SK-N-SH (cell line): ENCODE measurements around the gene PGAM2. TPM values are rescaled to one million over a fixed set of nuclear protein-coding genes. Genes with fewer than 3 reads are reported as not detected.

Experiments used
- CTCF ChIA-PET: fragments of 300-600, 350-600 bp; formaldehyde crosslinking; extraction: SDS; loops from one replicate; lab custom pipeline; 2021; lab: Yijun Ruan, JAX
- POLR2A ChIA-PET: fragments of 350-600 bp; sonication (Branson Sonifier 250); formaldehyde crosslinking; extraction: SDS; loops from one replicate; lab custom pipeline; 2020; ENCODE audit warnings: antibody characterized with exemption, inconsistent platforms; lab: Yijun Ruan, JAX
- DNase-seq: peaks from one replicate; pipeline ENCODE4 v3.0.0; 2012
- H2AFZ ChIP-seq: fragments of 200-600 bp; sonication (generic); 2 replicates; pipeline ENCODE4 v1.8.1; 2016; ENCODE audit warnings: antibody characterized with exemption, mild to moderate bottlenecking, low read depth
- H3F3A ChIP-seq: fragments of 200-600 bp; sonication (generic); replicated peaks from 2 replicates; pipeline ENCODE3; 2016; ENCODE audit warnings: antibody characterized with exemption, mild to moderate bottlenecking; ENCODE audit not compliant: insufficient read depth
- H3K27ac ChIP-seq, 2 experiments: fragments of 200-500 bp in 1 of 2; fragments of 200-600 bp in 1 of 2; sonication (Bioruptor generic) in 1 of 2; sonication (generic), shearing (Covaris generic) in 1 of 2; 2 replicates each; pipeline versions ENCODE4 v1.5.1 to v1.6.1; 2014 to 2016; ENCODE audit warnings: low read depth in 2 of 2, inconsistent platforms in 1 of 2, low read length in 1 of 2, mild to moderate bottlenecking in 1 of 2, mixed read lengths in 1 of 2
- H3K27me3 ChIP-seq: fragments of 200-600 bp; sonication (generic), shearing (Covaris generic); 2 replicates; pipeline ENCODE4 v1.6.1; 2016; ENCODE audit warnings: mixed run types; ENCODE audit not compliant: insufficient read depth
- H3K36me3 ChIP-seq, 2 experiments: fragments of 200-500 bp in 1 of 2; fragments of 200-600 bp in 1 of 2; sonication (Bioruptor generic) in 1 of 2; sonication (generic) in 1 of 2; replicated peaks in 1 of 2; 2 replicates each; pipeline versions ENCODE3 to v1.5.1; 2014 to 2016; ENCODE audit warnings: low read length in 1 of 2, mild to moderate bottlenecking in 1 of 2; ENCODE audit not compliant: insufficient read depth in 2 of 2, control insufficient read depth in 1 of 2
- H3K4me1 ChIP-seq, 2 experiments: fragments of 200-500 bp in 1 of 2; fragments of 200-600 bp in 1 of 2; sonication (Bioruptor generic) in 1 of 2; sonication (generic), shearing (Covaris generic) in 1 of 2; 2 replicates each; pipeline versions ENCODE4 v1.5.1 to v1.6.1; 2014 to 2016; ENCODE audit warnings: low read depth in 1 of 2, low read length in 1 of 2, mixed run types in 1 of 2; ENCODE audit not compliant: insufficient read depth in 2 of 2, control insufficient read depth in 1 of 2
- H3K4me2 ChIP-seq: fragments of 200-600 bp; sonication (generic), shearing (Covaris generic); 2 replicates; pipeline ENCODE4 v1.6.1; 2017; ENCODE audit warnings: mixed run types
- H3K4me3 ChIP-seq, 2 experiments: fragments of 200-500 bp in 1 of 2; fragments of 200-600 bp in 1 of 2; sonication (Bioruptor generic) in 1 of 2; sonication (generic), shearing (Covaris generic) in 1 of 2; 2 replicates each; pipeline versions ENCODE4 v1.5.1 to v1.8.1; 2014 to 2016; ENCODE audit warnings: low read depth in 2 of 2, inconsistent platforms in 1 of 2, low read length in 1 of 2, mild to moderate bottlenecking in 1 of 2, mixed read lengths in 1 of 2, moderate library complexity in 1 of 2
- H3K79me2 ChIP-seq: fragments of 200-600 bp; sonication (generic); 2 replicates; pipeline ENCODE4 v1.8.1; 2017; ENCODE audit warnings: mild to moderate bottlenecking; ENCODE audit not compliant: insufficient read depth
- H3K9ac ChIP-seq: fragments of 200-600 bp; sonication (generic); 2 replicates; pipeline ENCODE4 v1.6.1; 2017; ENCODE audit warnings: mixed run types
- H3K9me2 ChIP-seq: fragments of 200-600 bp; sonication (generic); 2 replicates; pipeline ENCODE4 v1.6.1; 2017; ENCODE audit warnings: mixed run types
- H3K9me3 ChIP-seq: fragments of 200-600 bp; sonication (generic); 2 replicates; pipeline ENCODE4 v1.6.1; 2017; ENCODE audit warnings: mixed run types, mild to moderate bottlenecking, moderate library complexity
- H4K20me1 ChIP-seq: fragments of 200-600 bp; sonication (generic); 2 replicates; pipeline ENCODE4 v1.6.1; 2017; ENCODE audit warnings: mild to moderate bottlenecking, mixed run types; ENCODE audit not compliant: insufficient read depth
- CHD2 ChIP-seq: fragments of 150-350 bp; IDR thresholded peaks from 2 replicates; pipeline ENCODE4 v1.6.1; 2018; ENCODE audit warnings: low read length; ENCODE audit not compliant: partially characterized antibody
- EZH2phosphoT487 ChIP-seq: fragments of 200-600 bp; sonication (generic); IDR thresholded peaks from 2 replicates; pipeline ENCODE4 v1.6.1; 2017; ENCODE audit warnings: low read depth, mixed run types, mild to moderate bottlenecking, antibody characterized with exemption, moderate library complexity, borderline replicate concordance
- FOSL2 ChIP-seq: IDR thresholded peaks from 2 replicates; pipeline ENCODE4 v1.4.0; 2012; ENCODE audit warnings: low read depth, mild to moderate bottlenecking, moderate library complexity, borderline replicate concordance
- FOXJ3 ChIP-seq: sonication (generic); formaldehyde crosslinking; IDR thresholded peaks from 2 replicates; pipeline ENCODE4 v1.5.1; 2020; ENCODE audit warnings: mild to moderate bottlenecking, missing genetic modification reagents
- FOXM1 ChIP-seq: IDR thresholded peaks from 2 replicates; pipeline ENCODE4 v1.4.0; 2012; ENCODE audit warnings: low read depth, mild to moderate bottlenecking
- GABPA ChIP-seq: IDR thresholded peaks from 2 replicates; pipeline ENCODE4 v1.4.0; 2012; ENCODE audit warnings: low read depth, mild to moderate bottlenecking
- JUND ChIP-seq: IDR thresholded peaks from 2 replicates; pipeline ENCODE4 v1.4.0; 2012
- NRF1 ChIP-seq: IDR thresholded peaks from 2 replicates; pipeline ENCODE4 v1.6.1; 2012; ENCODE audit warnings: low read depth, mild to moderate bottlenecking, low read length
- RAD21 ChIP-seq: IDR thresholded peaks from 2 replicates; pipeline ENCODE4 v1.6.1; 2012; ENCODE audit warnings: mild to moderate bottlenecking, low read length
- RFX5 ChIP-seq: IDR thresholded peaks from 2 replicates; pipeline ENCODE4 v1.6.1; 2012; ENCODE audit warnings: mild to moderate bottlenecking, improper control_type of control experiment, low read length
- RXRA ChIP-seq: IDR thresholded peaks from 2 replicates; pipeline ENCODE4 v1.4.0; 2012; ENCODE audit warnings: low read depth, mild to moderate bottlenecking, borderline replicate concordance
- SMC3 ChIP-seq: IDR thresholded peaks from 2 replicates; pipeline ENCODE4 v1.6.1; 2012; ENCODE audit warnings: low read depth, low read length, improper control_type of control experiment
- WGBS: methylation state at CpG from one replicate; pipeline ENCODE4 v1.1.6; 2017; ENCODE audit warnings: low lambda C conversion rate; 5-methylcytosine and 5-hydroxymethylcytosine counted together
- polyA plus RNA-seq, 3 experiments: library from polyadenylated mRNA; depleted of rRNA; stranded (reverse); fragments of >200 nt; gene quantifications; 2 replicates each; pipeline ENCODE4 v1.2.3, GENCODE V29; 2012
- TF ChIP-seq, protein P1 (sequence below): fragments of 150-350 bp; IDR thresholded peaks from 2 replicates; pipeline ENCODE4 v1.6.1; 2017; ENCODE audit warnings: antibody characterized with exemption, low read length, low read depth, borderline replicate concordance
- TF ChIP-seq, protein P2 (sequence below): IDR thresholded peaks from 2 replicates; pipeline ENCODE4 v1.6.1; 2012; ENCODE audit warnings: mild to moderate bottlenecking, low read depth, low read length, moderate library complexity
- TF ChIP-seq, protein P3 (sequence below): IDR thresholded peaks from 2 replicates; pipeline ENCODE4 v1.4.0; 2012; ENCODE audit warnings: low read depth
- TF ChIP-seq, protein P4 (sequence below): fragments of 150-350 bp; IDR thresholded peaks from 2 replicates; pipeline ENCODE4 v1.6.1; 2016; ENCODE audit warnings: mild to moderate bottlenecking, low read depth, low read length
- TF ChIP-seq, protein P5 (sequence below): IDR thresholded peaks from 2 replicates; pipeline ENCODE4; 2012

PGAM2 gene
- polyA plus RNA-seq, 1 of the 3 experiments (the other 2 are of a cell fraction), result 0.79 TPM

DNA sequence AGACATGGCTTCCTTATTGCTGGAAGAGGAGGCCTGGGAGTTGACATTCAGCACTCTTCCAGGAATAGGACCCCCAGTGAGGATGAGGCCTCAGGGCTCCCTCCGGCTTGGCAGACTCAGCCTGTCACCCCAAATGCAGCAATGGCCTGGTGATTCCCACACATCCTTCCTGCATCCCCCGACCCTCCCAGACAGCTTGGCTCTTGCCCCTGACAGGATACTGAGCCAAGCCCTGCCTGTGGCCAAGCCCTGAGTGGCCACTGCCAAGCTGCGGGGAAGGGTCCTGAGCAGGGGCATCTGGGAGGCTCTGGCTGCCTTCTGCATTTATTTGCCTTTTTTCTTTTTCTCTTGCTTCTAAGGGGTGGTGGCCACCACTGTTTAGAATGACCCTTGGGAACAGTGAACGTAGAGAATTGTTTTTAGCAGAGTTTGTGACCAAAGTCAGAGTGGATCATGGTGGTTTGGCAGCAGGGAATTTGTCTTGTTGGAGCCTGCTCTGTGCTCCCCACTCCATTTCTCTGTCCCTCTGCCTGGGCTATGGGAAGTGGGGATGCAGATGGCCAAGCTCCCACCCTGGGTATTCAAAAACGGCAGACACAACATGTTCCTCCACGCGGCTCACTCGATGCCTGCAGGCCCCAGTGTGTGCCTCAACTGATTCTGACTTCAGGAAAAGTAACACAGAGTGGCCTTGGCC lies 4.3 kb downstream of the PGAM2 start:
- Histone ChIP-seq H3K79me2 (peaks cover 5% of the 10 kb centered on the region; the same call in 1 of the 2 replicates), H3K27me3 (no peaks in the 10 kb centered on the region), H3K4me3 (no peak overlapping the region), H3K4me2 (no peak overlapping the region), H4K20me1 (peaks cover 17% of the 10 kb centered on the region; the same call in 1 of the 2 replicates), H3K27ac (no peak overlapping the region), H3K9me2 (no peaks in the 10 kb centered on the region), H3K9me3 (no peaks in the 10 kb centered on the region), H3K36me3 (peaks cover 26 to 66% of the 10 kb centered on the region in 2 experiments), H2AFZ (no peak overlapping the region), H3F3A (peaks cover 15% of the 10 kb centered on the region), H3K9ac (no peak overlapping the region), H3K4me1 (peaks cover 4 to 20% of the 10 kb centered on the region in 2 experiments; a peak in 2 of 4 replicates)
- POLR2A ChIA-PET, result interaction anchor here (0.6 to 1.6 kb wide), 3 partner anchors 11 to 774 kb away, joined by 3 to 4 read pairs (median 3); no protein-coding TSS in a partner anchor
- DNase-seq, result no peak
- 89% methylated on average over 7 of the region's 8 CpGs for WGBS
- TF ChIP-seq EZH2phosphoT487 (no peak), CHD2 (no peak), SMC3 (no peak), NRF1 (no peak), GABPA (no peak)
- CTCF ChIA-PET, result interaction anchor here (1.4 to 2.4 kb wide), 3 partner anchors 12 to 136 kb away, joined by 4 to 10 read pairs (median 6); no protein-coding TSS in a partner anchor

DNA sequence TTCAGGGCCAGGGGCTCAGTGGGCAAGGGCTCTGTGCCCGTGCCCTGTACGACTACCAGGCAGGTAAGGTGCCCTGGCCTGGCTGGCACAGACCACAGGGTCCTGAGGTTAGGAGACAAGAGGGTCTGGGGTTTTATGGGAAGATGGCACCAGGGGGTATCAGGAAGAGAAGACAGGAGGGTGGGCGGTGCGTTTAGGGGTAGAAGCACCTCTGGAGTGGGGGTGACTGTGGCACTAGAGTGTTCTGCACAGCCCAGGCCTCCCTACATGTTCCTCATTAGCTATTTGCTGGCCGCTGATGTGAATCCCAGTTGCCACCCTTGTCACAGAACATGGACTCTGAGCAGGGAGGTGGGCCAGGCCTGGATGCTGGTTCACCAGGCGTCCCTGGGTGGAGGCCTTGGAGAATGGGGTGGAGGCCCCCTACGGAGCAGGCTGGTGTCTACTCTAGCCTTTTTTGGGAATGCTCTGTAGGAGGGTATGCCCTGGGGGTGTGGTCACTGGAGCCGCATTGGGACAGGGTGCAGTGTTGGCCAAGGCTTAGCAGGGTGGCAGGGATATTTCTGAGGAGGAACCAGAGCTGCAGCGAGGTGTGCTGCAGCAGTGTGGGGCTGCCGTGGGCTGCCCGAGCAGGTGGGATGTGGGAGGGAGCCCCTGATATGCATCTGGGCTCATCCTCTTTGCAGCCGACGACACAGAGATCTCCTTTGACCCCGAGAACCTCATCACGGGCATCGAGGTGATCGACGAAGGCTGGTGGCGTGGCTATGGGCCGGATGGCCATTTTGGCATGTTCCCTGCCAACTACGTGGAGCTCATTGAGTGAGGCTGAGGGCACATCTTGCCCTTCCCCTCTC lies 5.0 kb downstream of the PGAM2 start:
- Histone ChIP-seq H3K79me2 (peaks cover 12% of the 10 kb centered on the region), H3K9me2 (no peaks in the 10 kb centered on the region), H3K36me3 (peaks cover 34 to 67% of the 10 kb centered on the region in 2 experiments), H3K9me3 (no peaks in the 10 kb centered on the region), H3K4me2 (no peak overlapping the region), H3K4me3 (no peak overlapping the region), H3F3A (peaks cover 15% of the 10 kb centered on the region), H3K27me3 (no peaks in the 10 kb centered on the region), H2AFZ (no peak overlapping the region), H3K4me1 (peaks cover 0 to 13% of the 10 kb centered on the region in 2 experiments; a peak in 1 of 4 replicates), H4K20me1 (peaks cover 24% of the 10 kb centered on the region; the same call in 1 of the 2 replicates), H3K9ac (no peak overlapping the region), H3K27ac (no peak overlapping the region)
- DNase-seq, result no peak
- ChIA-PET CTCF (interaction anchor here (1.7 to 2.4 kb wide), 2 partner anchors 12 to 137 kb away, joined by 6 to 10 read pairs; no protein-coding TSS in a partner anchor), POLR2A (interaction anchor here (1.6 kb wide), 1 partner anchor 19 kb away, joined by 4 read pairs; no protein-coding TSS in a partner anchor)
- 96% methylated on average over 13 of the region's 21 CpGs for WGBS
- TF ChIP-seq JUND (no peak), GABPA (no peak), FOXJ3 (no peak), RFX5 (no peak), RAD21 (no peak), FOSL2 (no peak), FOXM1 (no peak), CHD2 (no peak), RXRA (no peak)
- TF ChIP-seq, protein P1, sequence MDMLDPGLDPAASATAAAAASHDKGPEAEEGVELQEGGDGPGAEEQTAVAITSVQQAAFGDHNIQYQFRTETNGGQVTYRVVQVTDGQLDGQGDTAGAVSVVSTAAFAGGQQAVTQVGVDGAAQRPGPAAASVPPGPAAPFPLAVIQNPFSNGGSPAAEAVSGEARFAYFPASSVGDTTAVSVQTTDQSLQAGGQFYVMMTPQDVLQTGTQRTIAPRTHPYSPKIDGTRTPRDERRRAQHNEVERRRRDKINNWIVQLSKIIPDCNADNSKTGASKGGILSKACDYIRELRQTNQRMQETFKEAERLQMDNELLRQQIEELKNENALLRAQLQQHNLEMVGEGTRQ, result no peak
- TF ChIP-seq, protein P2, sequence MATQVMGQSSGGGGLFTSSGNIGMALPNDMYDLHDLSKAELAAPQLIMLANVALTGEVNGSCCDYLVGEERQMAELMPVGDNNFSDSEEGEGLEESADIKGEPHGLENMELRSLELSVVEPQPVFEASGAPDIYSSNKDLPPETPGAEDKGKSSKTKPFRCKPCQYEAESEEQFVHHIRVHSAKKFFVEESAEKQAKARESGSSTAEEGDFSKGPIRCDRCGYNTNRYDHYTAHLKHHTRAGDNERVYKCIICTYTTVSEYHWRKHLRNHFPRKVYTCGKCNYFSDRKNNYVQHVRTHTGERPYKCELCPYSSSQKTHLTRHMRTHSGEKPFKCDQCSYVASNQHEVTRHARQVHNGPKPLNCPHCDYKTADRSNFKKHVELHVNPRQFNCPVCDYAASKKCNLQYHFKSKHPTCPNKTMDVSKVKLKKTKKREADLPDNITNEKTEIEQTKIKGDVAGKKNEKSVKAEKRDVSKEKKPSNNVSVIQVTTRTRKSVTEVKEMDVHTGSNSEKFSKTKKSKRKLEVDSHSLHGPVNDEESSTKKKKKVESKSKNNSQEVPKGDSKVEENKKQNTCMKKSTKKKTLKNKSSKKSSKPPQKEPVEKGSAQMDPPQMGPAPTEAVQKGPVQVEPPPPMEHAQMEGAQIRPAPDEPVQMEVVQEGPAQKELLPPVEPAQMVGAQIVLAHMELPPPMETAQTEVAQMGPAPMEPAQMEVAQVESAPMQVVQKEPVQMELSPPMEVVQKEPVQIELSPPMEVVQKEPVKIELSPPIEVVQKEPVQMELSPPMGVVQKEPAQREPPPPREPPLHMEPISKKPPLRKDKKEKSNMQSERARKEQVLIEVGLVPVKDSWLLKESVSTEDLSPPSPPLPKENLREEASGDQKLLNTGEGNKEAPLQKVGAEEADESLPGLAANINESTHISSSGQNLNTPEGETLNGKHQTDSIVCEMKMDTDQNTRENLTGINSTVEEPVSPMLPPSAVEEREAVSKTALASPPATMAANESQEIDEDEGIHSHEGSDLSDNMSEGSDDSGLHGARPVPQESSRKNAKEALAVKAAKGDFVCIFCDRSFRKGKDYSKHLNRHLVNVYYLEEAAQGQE, result no peak
- TF ChIP-seq, protein P3, sequence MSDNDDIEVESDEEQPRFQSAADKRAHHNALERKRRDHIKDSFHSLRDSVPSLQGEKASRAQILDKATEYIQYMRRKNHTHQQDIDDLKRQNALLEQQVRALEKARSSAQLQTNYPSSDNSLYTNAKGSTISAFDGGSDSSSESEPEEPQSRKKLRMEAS, result no peak
- TF ChIP-seq, protein P4, sequence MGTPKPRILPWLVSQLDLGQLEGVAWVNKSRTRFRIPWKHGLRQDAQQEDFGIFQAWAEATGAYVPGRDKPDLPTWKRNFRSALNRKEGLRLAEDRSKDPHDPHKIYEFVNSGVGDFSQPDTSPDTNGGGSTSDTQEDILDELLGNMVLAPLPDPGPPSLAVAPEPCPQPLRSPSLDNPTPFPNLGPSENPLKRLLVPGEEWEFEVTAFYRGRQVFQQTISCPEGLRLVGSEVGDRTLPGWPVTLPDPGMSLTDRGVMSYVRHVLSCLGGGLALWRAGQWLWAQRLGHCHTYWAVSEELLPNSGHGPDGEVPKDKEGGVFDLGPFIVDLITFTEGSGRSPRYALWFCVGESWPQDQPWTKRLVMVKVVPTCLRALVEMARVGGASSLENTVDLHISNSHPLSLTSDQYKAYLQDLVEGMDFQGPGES, result no peak
- TF ChIP-seq, protein P5, sequence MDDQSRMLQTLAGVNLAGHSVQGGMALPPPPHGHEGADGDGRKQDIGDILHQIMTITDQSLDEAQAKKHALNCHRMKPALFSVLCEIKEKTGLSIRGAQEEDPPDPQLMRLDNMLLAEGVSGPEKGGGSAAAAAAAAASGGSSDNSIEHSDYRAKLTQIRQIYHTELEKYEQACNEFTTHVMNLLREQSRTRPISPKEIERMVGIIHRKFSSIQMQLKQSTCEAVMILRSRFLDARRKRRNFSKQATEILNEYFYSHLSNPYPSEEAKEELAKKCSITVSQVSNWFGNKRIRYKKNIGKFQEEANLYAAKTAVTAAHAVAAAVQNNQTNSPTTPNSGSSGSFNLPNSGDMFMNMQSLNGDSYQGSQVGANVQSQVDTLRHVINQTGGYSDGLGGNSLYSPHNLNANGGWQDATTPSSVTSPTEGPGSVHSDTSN, result no peak
